Uterus (tissue), 2 donors: ENCODE data around the gene XDH.

Experiments used
- CTCF ChIP-seq, 4 experiments: fragments of 200-600 bp in 2 of 4; fragments of 450-650 bp in 2 of 4; sonication (generic) in 2 of 4; IDR thresholded peaks; one replicate each; pipeline ENCODE4 v1.5.1; 2016 to 2019; ENCODE audit warnings: antibody characterized with exemption in 4 of 4, mild to moderate bottlenecking in 2 of 4, moderate library complexity in 1 of 4
- POLR2A ChIP-seq, 2 donors: fragments of 450-650 bp; IDR thresholded peaks; one replicate each; pipeline ENCODE4 v1.6.1; 2016; ENCODE audit warnings: antibody characterized with exemption in 2 of 2, mild to moderate bottlenecking in 1 of 2, moderate library complexity in 1 of 2

GRCh38 chr2:31413025-31413424 is 1.5 kb downstream of the XDH start:
- no peak for TF ChIP-seq CTCF (IDR thresholded peaks at IDR 0.05)
- no peak for TF ChIP-seq POLR2A (IDR thresholded peaks at IDR 0.05)
